NCI-H2227 (cell line): Measurements from ENCODE around the gene RAB9B.
"Not testable (repeated sequence)": the region's sequence is repeated elsewhere in the genome, so short reads cannot be mapped to it uniquely, and the experiment has no call there.

ENCODE experiments used
- DNase-seq: peaks from one replicate; lab custom pipeline; 2025; ENCODE audit not compliant: unreplicated experiment; lab: John Stamatoyannopoulos, UW

Gene RAB9B

GRCh38 chrX:103817101-103817500, 15.0 kb downstream of the RAB9B start:
- not testable (repeated sequence) for DNase-seq

DNA sequence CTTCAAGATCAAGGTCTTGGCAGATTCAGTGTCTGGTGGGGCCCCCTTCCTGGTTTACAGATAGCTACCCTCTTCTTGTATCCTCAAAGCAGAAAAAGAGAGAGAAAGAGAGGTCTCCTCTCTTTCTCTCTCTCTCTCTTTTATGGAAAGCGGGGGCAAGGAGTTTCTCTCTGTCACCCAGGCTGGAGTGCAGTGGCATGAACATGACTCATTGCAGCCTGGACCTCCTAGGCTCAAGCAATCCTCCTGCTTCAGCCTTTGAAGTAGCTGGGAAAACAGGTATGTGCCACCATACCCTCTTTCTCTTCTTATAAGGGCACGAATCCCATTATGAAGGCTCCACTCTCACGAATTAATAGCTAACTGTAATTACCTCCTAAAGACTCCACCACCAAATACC, 20.2 kb downstream of the RAB9B start:
- DNase-seq = no peak

GRCh38 chrX:103806862-103807474, 25.1 kb downstream of the RAB9B start:
- DNase-seq = no peak

DNA sequence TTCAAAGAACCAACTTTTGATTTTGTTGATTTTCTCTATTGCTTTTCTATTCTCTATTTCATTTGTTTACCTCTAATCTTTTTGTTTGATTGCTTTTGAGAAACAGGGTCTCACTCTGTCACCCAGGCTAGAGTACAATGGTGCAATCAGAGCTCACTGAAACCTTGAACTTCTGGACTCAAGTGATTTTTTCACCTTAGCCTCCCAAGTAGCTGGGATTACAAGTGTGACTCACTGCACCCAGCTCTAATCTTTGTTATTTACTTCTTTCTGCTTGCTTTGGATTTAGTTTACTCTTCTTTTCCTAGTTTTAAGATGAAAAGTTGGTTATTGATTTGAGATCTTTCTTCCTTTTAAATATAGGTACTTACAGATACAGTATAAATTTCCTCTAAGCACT, 26.2 kb downstream of the RAB9B start:
- no peak for DNase-seq

DNA sequence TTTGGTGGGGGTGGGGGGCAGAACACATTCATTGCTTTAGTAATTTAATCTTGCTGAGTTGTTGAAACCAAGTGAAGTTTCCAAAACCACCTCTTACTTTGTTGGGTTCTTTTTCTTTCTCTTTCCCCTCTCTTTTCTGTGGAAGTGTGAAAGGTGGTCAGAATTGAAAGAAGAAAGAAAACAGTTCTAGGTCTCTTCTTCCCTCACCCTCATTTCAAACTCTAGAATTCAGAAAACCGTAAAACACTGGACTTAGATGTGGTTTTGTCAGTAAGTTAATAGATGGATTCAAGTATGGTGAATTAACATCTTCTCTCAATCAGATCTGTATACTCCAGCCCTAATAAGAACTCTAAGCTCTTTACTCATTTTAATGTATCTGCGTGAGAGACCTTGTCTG, 31.7 kb downstream of the RAB9B start:
- DNase-seq = no peak

DNA sequence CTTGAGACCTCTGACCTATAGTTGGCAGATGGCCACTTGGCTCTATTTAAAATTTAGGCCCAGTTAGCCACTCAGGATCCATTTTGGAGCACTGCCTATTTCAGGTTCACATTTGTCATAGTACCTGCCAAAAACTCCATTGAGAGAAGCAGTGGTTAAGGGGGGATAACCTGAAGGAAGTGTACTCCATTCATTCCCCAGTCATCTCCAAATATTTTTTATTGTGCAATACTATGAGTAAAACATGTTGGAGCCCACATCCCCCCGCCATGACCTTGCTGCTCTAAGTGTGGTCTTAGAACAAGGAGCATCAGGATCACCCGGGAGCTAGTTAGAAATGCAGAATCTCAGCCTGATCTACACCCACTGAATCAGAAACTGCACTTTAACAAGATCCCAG, 34.4 kb downstream of the RAB9B start:
- DNase-seq = no peak

- DNase-seq = no peak
Observed at GRCh38 chrX:103794119-103794518, 37.9 kb downstream of the RAB9B start.

DNA sequence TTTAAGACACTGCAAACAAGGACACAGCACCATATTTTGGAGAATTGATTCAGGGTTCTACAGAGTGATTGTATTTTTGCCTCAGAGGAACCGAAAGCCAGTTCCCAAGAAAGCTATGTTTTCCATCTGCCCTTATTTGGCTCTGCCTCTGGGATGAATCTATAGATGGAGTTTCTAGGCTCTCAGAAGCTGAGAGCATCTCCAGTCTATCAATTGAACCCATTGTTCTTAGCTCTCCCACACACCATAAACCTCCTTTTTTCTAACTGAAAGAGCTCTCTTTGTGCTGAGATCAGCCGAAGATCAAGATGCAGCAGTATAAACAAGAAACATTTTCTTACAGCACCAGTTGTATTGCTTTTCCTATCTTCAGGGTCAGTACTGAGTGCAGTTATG, 38.5 kb downstream of the RAB9B start:
- DNase-seq = no peak

DNA sequence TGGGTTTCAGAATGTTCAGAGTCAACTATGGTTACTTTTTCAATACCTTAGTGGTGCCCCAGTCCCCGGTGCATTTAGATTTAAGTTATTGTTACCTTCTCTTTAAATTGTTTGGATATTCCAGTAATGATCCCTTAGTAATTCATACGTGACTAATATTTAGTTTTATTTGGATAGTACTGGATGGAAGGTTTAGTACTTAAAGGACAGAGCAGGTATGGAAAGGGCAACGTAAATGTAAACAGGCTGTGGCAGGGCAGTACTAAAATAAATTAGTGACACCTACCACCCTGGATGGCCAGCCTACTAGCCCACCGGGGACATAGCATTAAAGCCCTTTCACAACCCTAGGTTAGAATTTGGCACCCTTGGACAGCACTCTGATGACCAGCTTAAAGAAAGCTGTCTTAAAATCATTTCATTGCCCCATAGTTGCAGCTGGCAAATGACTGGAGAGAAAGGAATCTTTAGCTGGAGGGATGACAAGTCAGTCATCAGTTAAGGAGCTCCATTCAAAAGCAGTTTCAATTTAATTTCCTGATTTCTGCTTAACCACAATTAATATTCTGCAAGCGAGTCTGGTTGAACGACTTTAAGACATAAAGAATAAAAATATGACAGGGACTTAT, 39.0 kb downstream of the RAB9B start:
- no peak for DNase-seq

DNA sequence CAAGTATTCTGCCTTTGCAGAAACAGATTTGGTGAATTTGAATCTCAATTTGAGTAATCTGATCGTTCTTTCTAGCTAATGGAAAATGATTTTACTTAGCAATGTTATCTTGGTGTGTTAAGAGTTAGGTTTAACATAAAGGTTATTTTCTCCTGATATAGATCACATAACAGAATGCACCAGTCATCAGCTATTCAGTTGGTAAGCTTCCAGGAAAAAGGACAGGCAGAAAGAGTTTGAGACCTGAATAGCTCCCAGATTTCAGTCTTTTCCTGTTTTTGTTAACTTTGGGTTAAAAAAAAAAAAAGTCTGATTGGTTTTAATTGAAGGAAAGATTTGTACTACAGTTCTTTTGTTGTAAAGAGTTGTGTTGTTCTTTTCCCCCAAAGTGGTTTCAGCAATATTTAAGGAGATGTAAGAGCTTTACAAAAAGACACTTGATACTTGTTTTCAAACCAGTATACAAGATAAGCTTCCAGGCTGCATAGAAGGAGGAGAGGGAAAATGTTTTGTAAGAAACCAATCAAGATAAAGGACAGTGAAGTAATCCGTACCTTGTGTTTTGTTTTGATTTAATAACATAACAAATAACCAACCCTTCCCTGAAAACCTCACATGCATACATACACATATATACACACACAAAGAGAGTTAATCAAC, 40.1 kb downstream of the RAB9B start:
- DNase-seq = no peak

DNA sequence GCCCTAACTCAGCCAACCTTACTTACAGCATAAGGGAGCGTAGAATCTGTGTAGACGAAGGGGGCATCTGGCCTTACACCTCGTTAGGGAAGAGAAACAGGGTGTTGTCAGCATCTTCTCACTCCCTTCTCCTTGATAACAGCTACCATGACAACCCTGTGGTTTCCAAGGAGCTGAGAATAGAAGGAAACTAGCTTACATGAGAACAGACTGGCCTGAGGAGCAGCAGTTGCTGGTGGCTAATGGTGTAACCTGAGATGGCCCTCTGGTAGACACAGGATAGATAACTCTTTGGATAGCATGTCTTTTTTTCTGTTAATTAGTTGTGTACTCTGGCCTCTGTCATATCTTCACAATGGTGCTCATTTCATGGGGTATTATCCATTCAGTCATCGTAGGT, 40.8 kb downstream of the RAB9B start:
- no peak for DNase-seq

- DNase-seq = no peak
Observed at GRCh38 chrX:103789004-103789403, 43.1 kb downstream of the RAB9B start.

GRCh38 chrX:103783971-103784370, 48.1 kb downstream of the RAB9B start:
- no peak for DNase-seq

- DNase-seq = no peak
Observed at GRCh38 chrX:103783196-103783595, 48.9 kb downstream of the RAB9B start.

DNA sequence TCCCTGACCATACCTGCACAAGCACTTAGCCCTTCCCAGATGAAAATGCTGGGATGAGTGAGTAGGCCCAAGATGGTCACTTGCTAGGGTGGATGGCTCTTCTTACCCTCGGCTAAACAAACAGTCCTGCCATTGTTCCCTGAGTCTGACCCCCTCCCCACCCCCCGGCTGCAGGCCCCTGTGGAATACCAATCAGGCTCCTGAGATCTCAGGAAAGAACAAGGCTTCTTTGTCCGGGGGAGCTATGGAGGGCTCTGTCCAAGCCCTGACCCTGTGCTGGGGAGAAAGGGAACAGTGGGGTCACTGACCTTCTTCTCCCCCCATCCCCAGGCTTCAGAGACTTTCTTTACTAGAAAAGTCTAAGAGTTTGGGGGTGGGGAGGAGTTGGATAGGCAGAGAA, 49.4 kb downstream of the RAB9B start:
- no peak for DNase-seq

DNA sequence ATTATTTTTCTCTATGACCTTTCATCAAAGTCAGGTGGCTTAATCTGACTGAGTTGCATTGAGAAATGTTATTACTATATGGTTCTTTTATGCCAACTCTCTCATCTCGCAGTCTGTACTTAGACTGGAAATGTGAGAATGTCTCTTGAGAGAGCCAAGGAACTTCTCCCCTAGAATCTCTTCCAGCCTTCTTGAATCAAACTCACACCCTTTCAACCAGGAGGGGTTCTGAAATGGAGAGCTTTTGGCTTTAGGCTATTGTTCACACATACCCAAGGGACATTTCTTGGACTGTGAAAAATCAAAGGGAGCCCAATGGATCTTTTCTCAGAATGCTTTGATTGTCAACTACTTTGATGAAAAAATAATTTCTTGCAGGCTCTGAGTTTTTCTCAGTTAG, 50.4 kb downstream of the RAB9B start:
- no peak for DNase-seq

DNA sequence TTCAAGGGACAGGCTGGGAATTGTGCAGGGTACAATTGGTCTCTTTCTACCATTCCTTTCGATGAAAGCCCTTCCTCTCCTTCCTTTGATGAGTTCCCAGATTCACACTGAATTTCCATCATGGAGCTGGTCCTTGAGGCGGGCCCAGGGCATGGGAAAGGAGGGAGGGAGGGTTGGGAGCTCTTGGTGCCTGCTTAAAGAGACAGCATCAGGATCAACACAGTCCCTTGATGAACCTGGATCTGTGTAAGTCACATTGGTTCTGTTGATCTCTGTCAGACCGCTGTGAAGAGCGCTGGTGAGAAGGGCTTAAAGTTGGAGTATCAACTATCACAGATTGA, 51.0 kb downstream of the RAB9B start:
- no peak for DNase-seq

DNA sequence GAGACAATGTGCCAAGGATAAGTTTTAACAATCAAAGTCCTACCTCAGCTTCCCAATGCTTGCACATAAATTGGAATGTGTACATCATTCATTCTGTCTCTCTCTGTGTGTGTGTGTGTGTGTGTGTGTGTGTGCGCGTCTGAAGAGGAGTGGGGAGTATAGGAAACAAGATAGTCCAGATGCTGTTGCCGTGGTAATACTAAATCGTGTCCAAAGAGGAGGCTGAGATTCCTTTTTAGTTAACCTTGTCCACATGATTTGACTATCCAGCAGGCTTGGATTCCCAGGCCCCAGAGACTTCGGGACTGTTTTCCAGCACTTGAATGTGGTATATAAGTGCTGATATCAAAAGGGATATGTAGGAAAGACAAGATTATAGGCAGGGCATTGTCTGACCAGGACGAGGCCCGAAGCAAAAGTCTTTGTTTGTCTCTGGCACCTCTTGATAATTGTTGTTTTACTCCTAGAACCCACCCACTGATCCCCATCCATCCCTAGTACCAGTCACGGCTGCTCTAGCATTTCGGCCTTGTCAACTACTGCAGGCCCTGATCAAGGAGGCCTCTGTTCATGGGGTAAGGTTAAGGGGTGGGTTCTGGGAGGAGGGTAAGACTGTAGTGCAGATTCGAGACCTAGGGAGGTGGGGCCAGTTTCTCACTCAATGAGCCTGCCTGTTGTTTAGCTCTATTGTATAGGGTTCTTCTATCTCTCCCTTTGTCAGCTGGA, 51.6 kb downstream of the RAB9B start:
- no peak for DNase-seq

GRCh38 chrX:103779141-103779789, 52.8 kb downstream of the RAB9B start:
- DNase-seq = peak; percentile 75

GRCh38 chrX:103776546-103776945, 55.5 kb downstream of the RAB9B start, which contains the start of gene PLP1:
TSS of gene PLP1 (plus strand) at chrX:103776840. CDS start at chrX:103776996, 156 bp downstream.
- peak; percentile 35 for DNase-seq

- peak; percentile 50 for DNase-seq
Observed at GRCh38 chrX:103774070-103774642, 57.9 kb downstream of the RAB9B start.
